Spleen (tissue), 7 donors: ENCODE measurements around the gene SPTBN1.

ENCODE experiments used
- POLR2A ChIP-seq, 3 donors: fragments of 450-650 bp; IDR thresholded peaks; one replicate each; pipeline ENCODE4 v1.5.1; 2017; ENCODE audit warnings: antibody characterized with exemption in 3 of 3, mild to moderate bottlenecking in 1 of 3
- TF ChIP-seq, protein P1 (sequence below), 11 experiments: fragments of 200-600 bp in 7 of 11; fragments of 450-650 bp in 4 of 11; sonication (generic) in 4 of 11; IDR thresholded peaks in 8 of 11; conservative IDR thresholded peaks in 3 of 11; 1 replicate in 7 of 11; 2 replicates in 4 of 11; pipeline versions ENCODE4 v1.4.0 to v1.8.0; 2016 to 2021; ENCODE audit warnings: antibody characterized with exemption in 11 of 11, inconsistent platforms in 4 of 11, mild to moderate bottlenecking in 1 of 11
- donor health status: DM: no; HTN: no; CAD: no; lungs with moderate emphysema.
- donor health status: DM: no; HTN: no; CAD: no.
- donor health status: DM: no; HTN: no; CAD: no.

DNA sequence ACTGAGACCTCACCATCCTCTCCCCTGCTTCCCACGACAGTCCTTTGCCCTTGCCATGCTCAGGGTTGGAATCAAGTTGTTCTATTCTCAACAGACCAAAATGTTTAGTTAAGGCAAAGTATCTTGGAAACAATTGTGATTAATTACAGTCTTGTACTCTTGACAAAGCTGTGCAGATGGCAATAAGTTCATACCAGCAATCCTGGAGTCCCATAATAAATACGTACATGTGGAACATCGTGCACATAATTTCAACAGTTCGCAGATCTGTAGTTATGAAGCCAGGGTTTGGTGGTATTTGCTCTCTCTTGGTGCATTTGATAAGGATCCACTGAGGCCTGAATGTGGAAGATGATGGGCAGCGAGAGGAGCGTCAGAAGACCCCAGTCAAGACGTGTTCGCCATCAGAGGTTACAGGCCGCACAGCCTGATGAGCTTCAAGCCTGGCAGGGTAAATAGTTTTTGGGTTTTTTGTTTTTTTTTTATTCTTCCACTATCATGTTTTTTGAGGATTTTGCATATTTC lies 214.4 kb downstream of the SPTBN1 start:
- no peak for TF ChIP-seq POLR2A (IDR thresholded peaks at IDR 0.05)
- TF ChIP-seq, protein P1, sequence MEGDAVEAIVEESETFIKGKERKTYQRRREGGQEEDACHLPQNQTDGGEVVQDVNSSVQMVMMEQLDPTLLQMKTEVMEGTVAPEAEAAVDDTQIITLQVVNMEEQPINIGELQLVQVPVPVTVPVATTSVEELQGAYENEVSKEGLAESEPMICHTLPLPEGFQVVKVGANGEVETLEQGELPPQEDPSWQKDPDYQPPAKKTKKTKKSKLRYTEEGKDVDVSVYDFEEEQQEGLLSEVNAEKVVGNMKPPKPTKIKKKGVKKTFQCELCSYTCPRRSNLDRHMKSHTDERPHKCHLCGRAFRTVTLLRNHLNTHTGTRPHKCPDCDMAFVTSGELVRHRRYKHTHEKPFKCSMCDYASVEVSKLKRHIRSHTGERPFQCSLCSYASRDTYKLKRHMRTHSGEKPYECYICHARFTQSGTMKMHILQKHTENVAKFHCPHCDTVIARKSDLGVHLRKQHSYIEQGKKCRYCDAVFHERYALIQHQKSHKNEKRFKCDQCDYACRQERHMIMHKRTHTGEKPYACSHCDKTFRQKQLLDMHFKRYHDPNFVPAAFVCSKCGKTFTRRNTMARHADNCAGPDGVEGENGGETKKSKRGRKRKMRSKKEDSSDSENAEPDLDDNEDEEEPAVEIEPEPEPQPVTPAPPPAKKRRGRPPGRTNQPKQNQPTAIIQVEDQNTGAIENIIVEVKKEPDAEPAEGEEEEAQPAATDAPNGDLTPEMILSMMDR (IDR thresholded peaks at IDR 0.05 in 8 of 11, conservative IDR thresholded peaks at IDR 0.05 in 3 of 11): no peak
